Peyer's patch (tissue), 4 donors: ENCODE measurements around the gene TBX6. TPM values are rescaled to one million over a fixed set of nuclear protein-coding genes. Genes with fewer than 3 reads are reported as not detected.

Experiments used
- DNase-seq, 3 donors: peaks; one replicate each; pipeline ENCODE4 v3.0.0-alpha.2; 2017 to 2019
- H3K27ac ChIP-seq, 4 donors: fragments of 200-600 bp; sonication (generic); one replicate each; pipeline ENCODE4 v1.5.1; 2016 to 2019
- H3K27me3 ChIP-seq, 2 donors: fragments of 200-600 bp; sonication (generic); one replicate each; pipeline ENCODE4 v1.5.1; 2019
- H3K36me3 ChIP-seq, 3 donors: fragments of 200-600 bp; sonication (generic); one replicate each; pipeline ENCODE4 v1.5.1; 2016 to 2019
- H3K4me1 ChIP-seq, 4 donors: fragments of 200-600 bp; sonication (generic); one replicate each; pipeline ENCODE4 v1.5.1; 2016 to 2019
- H3K4me3 ChIP-seq, 4 donors: fragments of 200-600 bp; sonication (generic); 1 replicate in 3 of 4; 2 replicates in 1 of 4; pipeline ENCODE4 v1.5.1; 2016 to 2019; ENCODE audit warnings: mild to moderate bottlenecking in 1 of 4
- H3K9me3 ChIP-seq, 4 donors: fragments of 200-600 bp; sonication (generic); one replicate each; pipeline ENCODE4 v1.5.1; 2016 to 2019; ENCODE audit warnings: mild to moderate bottlenecking in 1 of 4
- POLR2A ChIP-seq, 2 donors: fragments of 450-650 bp; IDR thresholded peaks; one replicate each; pipeline ENCODE4 v1.5.1; 2017; ENCODE audit warnings: antibody characterized with exemption in 2 of 2, mild to moderate bottlenecking in 2 of 2, moderate library complexity in 2 of 2
- total RNA-seq, 4 donors: library from RNA; depleted of rRNA; stranded (reverse); fragments of >200 nt; gene quantifications; one replicate each; pipeline ENCODE4 v1.1.0, GENCODE V29; 2016
- TF ChIP-seq, protein P1 (sequence below), 6 experiments: fragments of 450-650 bp in 4 of 6; fragments of 200-600 bp in 2 of 6; sonication (generic) in 1 of 6; IDR thresholded peaks; one replicate each; pipeline ENCODE4 v1.5.1; 2017 to 2019; ENCODE audit warnings: antibody characterized with exemption in 6 of 6, mild to moderate bottlenecking in 3 of 6, moderate library complexity in 1 of 6

Gene TBX6
- total RNA-seq, 4 donors from 2014 or later: 0.53 to 3.4 (median 2.2) TPM

DNA sequence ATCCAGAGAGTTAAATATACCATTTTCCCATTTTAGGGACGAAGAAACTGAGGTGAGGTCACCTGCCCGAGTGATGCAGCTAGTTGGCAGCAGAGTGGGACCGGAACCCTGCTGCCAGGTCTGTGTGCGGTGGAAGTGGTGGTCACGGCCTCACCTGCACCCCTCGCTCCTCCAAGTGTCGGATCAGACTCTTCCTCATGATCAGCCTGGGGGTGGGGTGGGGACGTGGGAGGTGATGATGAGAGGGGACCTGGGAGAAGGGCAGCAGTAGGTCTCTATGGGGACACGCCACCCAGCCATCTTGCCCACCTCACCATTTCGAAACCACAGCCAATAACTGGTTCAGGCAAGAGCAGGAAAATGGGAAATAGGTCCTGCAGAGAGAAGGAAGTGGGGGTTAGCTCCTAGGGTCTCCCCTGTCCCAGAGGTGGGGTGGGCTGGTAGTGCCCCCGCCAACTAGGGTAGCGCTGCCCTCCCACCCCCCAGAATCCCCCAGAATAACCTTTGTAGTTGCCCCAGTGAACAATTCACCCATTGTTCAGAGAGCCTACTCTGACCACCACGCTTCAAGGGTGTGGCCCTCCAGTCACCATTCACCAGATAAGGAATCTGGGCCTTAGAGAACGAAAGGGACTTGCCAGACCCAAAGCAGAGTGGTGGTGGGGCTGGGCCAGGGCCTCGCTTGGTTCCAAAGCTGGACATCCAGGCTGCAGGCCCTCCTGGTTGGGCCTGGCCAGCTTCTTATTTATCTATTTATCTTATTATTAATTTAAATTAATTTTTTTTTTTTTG is 16.5 kb upstream of the TBX6 start:
- Histone ChIP-seq H3K27ac (no peak overlapping the region), H3K4me1 (peaks cover 0 to 7% (median 0%) of the 10 kb centered on the region in 4 donors), H3K9me3 (no peaks in the 10 kb centered on the region), H3K4me3 (no peak overlapping the region), H3K36me3 (peaks cover 0 to 79% (median 0%) of the 10 kb centered on the region in 3 donors), H3K27me3 (no peaks in the 10 kb centered on the region)
- DNase-seq: no peak
- TF ChIP-seq, protein P1, sequence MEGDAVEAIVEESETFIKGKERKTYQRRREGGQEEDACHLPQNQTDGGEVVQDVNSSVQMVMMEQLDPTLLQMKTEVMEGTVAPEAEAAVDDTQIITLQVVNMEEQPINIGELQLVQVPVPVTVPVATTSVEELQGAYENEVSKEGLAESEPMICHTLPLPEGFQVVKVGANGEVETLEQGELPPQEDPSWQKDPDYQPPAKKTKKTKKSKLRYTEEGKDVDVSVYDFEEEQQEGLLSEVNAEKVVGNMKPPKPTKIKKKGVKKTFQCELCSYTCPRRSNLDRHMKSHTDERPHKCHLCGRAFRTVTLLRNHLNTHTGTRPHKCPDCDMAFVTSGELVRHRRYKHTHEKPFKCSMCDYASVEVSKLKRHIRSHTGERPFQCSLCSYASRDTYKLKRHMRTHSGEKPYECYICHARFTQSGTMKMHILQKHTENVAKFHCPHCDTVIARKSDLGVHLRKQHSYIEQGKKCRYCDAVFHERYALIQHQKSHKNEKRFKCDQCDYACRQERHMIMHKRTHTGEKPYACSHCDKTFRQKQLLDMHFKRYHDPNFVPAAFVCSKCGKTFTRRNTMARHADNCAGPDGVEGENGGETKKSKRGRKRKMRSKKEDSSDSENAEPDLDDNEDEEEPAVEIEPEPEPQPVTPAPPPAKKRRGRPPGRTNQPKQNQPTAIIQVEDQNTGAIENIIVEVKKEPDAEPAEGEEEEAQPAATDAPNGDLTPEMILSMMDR (IDR thresholded peaks at IDR 0.05): no peak
- no peak for TF ChIP-seq POLR2A (IDR thresholded peaks at IDR 0.05)

DNA sequence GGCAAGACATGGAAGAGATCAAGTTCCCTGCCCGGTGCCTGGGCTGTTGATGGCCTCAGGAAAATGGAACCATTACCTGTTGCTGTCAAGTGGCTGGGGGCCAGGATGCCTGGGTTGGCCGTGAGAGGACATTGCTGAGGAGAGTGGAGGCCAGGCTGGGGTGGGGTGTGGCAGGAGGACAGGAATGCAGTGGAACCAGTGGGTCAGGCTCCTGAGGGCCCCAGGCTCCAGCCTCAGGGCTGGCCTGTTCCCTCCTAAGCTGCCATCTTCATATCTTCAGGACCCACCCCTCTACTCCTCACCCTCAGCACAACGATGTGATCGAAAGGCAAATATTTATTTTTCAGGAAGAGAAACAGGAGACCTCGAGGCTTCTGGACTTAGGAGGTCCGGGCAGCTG is 12.8 kb upstream of the TBX6 start:
- DNase-seq: no peak

DNA sequence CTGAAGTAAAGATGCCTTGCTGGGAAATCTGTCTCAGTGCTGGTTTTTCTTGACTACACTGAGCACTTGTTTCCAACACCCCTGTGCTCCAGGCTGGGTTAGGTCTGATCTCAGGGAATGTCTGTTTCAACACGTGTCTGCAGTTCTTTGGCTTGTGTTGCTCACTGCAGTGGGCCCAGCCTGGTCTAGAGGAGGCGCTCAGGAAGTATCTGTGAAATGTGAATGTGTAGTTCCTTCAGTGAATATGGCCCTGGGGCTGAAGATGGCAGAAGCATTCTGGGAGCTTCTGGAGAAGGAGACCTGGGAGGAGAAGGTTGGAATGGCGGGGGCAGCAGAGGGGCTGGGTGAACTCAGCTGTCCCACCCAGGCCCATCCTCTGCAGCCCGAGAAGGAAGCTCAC is 12.4 kb upstream of the TBX6 start:
- no peak for TF ChIP-seq POLR2A (IDR thresholded peaks at IDR 0.05)
- TF ChIP-seq, protein P1 (IDR thresholded peaks at IDR 0.05): no peak
- Histone ChIP-seq H3K27ac (no peak overlapping the region), H3K4me3 (no peak overlapping the region), H3K9me3 (no peaks in the 10 kb centered on the region), H3K4me1 (no peaks in the 10 kb centered on the region), H3K36me3 (peaks cover 0 to 44% (median 0%) of the 10 kb centered on the region in 3 donors), H3K27me3 (no peaks in the 10 kb centered on the region)
- no peak for DNase-seq

More for the DNA sequence above, 12.8 kb upstream of the TBX6 start:
- H3K4me1 ChIP-seq: no peaks in the 10 kb centered on the region
- peaks cover 0 to 48% (median 0%) of the 10 kb centered on the region in 3 donors for H3K36me3 ChIP-seq
- TF ChIP-seq POLR2A (IDR thresholded peaks at IDR 0.05): no peak
- TF ChIP-seq, protein P1 (IDR thresholded peaks at IDR 0.05): no peak
- H3K27me3 ChIP-seq: no peaks in the 10 kb centered on the region
- no peak overlapping the region for H3K4me3 ChIP-seq
- H3K27ac ChIP-seq: no peak overlapping the region
- no peaks in the 10 kb centered on the region for H3K9me3 ChIP-seq

DNA sequence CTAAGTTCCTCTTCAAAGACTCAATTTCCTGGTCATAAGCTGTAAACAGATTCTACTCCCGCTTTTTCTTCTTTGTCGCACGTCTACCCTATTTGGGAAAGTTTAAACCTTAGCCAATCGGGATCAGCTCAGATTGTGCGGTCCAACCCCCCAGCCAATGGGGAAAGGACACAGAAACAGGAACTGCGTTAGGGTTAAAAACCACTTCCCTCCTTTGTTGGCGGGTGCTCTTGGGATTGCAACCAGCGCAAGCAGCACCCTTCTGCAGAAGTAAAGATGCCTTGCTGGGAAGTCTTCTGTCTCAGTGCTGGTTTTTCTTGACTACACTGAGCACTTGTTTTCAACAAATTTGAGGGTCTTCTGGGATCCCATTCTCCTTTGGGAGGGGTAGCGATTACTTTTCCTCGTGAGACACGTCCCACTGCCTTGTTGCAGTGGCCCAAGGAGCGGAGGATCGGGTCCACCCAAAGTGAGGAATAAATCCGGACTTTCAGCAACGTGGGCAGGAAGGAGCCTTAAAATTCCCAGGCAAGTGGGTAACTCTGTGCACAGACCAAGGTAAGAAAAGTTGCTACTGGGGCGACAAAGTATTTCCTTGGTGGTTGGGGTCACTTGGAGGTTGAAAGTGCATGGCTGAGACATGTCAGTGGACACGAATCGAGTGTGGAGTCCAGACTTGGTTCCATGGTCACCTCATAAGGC is 5.3 kb upstream of the TBX6 start:
- H3K27me3 ChIP-seq: no peaks in the 10 kb centered on the region
- peaks cover 0 to 11% (median 0%) of the 10 kb centered on the region in 3 donors for H3K36me3 ChIP-seq
- TF ChIP-seq, protein P1 (IDR thresholded peaks at IDR 0.05): no peak
- no peak for TF ChIP-seq POLR2A (IDR thresholded peaks at IDR 0.05)
- peaks cover 0 to 22% (median 4%) of the 10 kb centered on the region in 4 donors for H3K9me3 ChIP-seq
- no peak for DNase-seq
- H3K4me1 ChIP-seq: peaks cover 3 to 31% (median 27%) of the 10 kb centered on the region in 4 donors
- H3K4me3 ChIP-seq: peak overlapping the region; percentile 82 to 99 (median 88)
- peak overlapping the region; percentile 93 to 98 (median 96) for H3K27ac ChIP-seq

DNA sequence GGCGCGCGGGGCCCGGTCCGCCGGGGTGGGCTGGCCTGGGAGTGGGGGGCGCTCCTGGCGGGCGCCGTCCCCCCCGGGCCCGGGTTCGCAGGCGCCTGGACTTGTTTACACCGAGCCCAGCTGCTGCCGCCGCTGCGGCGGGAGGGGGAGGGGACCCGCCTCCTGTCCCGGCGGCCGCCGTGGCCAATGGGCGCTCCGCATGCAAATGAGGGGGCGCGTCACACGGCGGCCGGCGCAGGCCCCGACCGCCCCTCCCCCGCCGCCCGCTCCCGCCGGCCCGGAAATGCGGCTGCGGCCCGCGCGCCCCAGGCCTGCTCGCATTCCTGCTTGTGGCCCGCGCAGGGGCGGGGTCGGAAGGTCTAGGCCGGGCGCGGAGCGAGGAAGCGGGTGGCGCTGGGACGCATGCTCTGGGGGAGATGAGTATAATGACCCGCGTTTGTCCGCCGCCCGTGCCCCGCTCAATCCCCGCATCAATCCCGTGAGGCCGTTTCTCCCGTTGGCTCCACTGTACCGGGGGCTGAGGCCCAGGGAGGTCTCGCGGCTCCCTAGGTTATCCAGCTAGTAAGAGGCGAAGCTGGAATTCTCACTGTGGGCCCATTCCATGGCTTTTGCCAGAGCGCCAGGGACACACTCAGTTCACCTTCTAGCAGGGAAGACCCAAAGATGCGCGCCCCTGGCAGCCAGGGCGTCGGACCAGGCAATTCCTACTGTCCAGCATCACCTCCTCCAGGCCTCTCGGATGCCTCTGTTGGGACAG is 4.6 kb upstream of the TBX6 start, which contains the start of gene YPEL3:
YPEL3 (minus strand) TSS at position 109 of the 757 bp plus-strand sequence. CDS start 731 bp downstream, outside the sequence.
- DNase-seq: peak; percentile 92 to 97 (median 95)
- no peaks in the 10 kb centered on the region for H3K27me3 ChIP-seq
- H3K36me3 ChIP-seq: peaks cover 0 to 11% (median 0%) of the 10 kb centered on the region in 3 donors
- TF ChIP-seq, protein P1 (IDR thresholded peaks at IDR 0.05): no peak
- TF ChIP-seq POLR2A (IDR thresholded peaks at IDR 0.05): peak; percentile 9 to 47
- H3K4me3 ChIP-seq: peak within 1 kb of the TSS; percentile 82 to 99 (median 88)
- H3K9me3 ChIP-seq: peaks cover 0 to 22% (median 4%) of the 10 kb centered on the region in 4 donors
- H3K27ac ChIP-seq: peak within 1 kb of the TSS; percentile 93 to 98 (median 96)
- H3K4me1 ChIP-seq: peaks cover 3 to 34% (median 30%) of the 10 kb centered on the region in 4 donors
